HG02571 (cell line): Measurements from ENCODE around the gene IER3IP1.
"Not testable (repeated sequence)": the region's sequence is repeated elsewhere in the genome, so short reads cannot be mapped to it uniquely, and the experiment has no call there.

Experiments used
- ATAC-seq: cut with Tn5 transposase; IDR thresholded peaks from one replicate; pipeline ENCODE4 v1.9.1; 2021; ENCODE audit warnings: mild to moderate bottlenecking, moderate library complexity; ENCODE audit not compliant: unreplicated experiment

The IER3IP1 gene

GRCh38 chr18:47175898-47176575, at the start of gene IER3IP1:
Gene IER3IP1 (minus strand): TSS chr18:47176364. CDS start chr18:47176277, 87 bp downstream.
- peak; percentile 82 for ATAC-seq

- ATAC-seq, result no peak
Observed at GRCh38 chr18:47215554-47216138, 39.5 kb upstream of the IER3IP1 start.

GRCh38 chr18:47209171-47209570, 33.0 kb upstream of the IER3IP1 start:
- no peak for ATAC-seq

- ATAC-seq, result no peak
Observed at GRCh38 chr18:47206945-47207637, 30.9 kb upstream of the IER3IP1 start.

- no peak for ATAC-seq
Observed at GRCh38 chr18:47204908-47205522, 28.9 kb upstream of the IER3IP1 start.

GRCh38 chr18:47203626-47204464, 27.7 kb upstream of the IER3IP1 start:
- no peak for ATAC-seq

GRCh38 chr18:47195961-47196360, 19.8 kb upstream of the IER3IP1 start:
- not testable (repeated sequence) for ATAC-seq

- no peak for ATAC-seq
Observed at GRCh38 chr18:47191961-47192360, 15.8 kb upstream of the IER3IP1 start.

- no peak for ATAC-seq
Observed at GRCh38 chr18:47187721-47188120, 11.6 kb upstream of the IER3IP1 start.

- no peak for ATAC-seq
Observed at GRCh38 chr18:47184419-47185050, 8.4 kb upstream of the IER3IP1 start.

GRCh38 chr18:47182156-47182555, 6.0 kb upstream of the IER3IP1 start:
- not testable (repeated sequence) for ATAC-seq

GRCh38 chr18:47180765-47181164, 4.6 kb upstream of the IER3IP1 start:
- no peak for ATAC-seq

- no peak for ATAC-seq
Observed at GRCh38 chr18:47179520-47179919, 3.4 kb upstream of the IER3IP1 start.

GRCh38 chr18:47175283-47175897, 774 bp downstream of the IER3IP1 start:
- ATAC-seq, result peak; percentile 13

GRCh38 chr18:47174545-47175116, 1.5 kb downstream of the IER3IP1 start:
- ATAC-seq, result no peak

- ATAC-seq, result no peak
Observed at GRCh38 chr18:47172476-47172875, 3.7 kb downstream of the IER3IP1 start.

- no peak for ATAC-seq
Observed at GRCh38 chr18:47168913-47169312, 7.3 kb downstream of the IER3IP1 start.

- ATAC-seq, result no peak
Observed at GRCh38 chr18:47168509-47168908, 7.7 kb downstream of the IER3IP1 start.

- no peak for ATAC-seq
Observed at GRCh38 chr18:47166294-47166693, 9.9 kb downstream of the IER3IP1 start.
